Measurements from ENCODE around the gene BMP7.
"Not testable (repeated sequence)": the region's sequence is repeated elsewhere in the genome, so short reads cannot be mapped to it uniquely, and the experiment has no call there.

Gene BMP7

GRCh38 chr20:57163041-57163440, 103.4 kb downstream of the BMP7 start:
- no peak for DNase-seq

- no peak for DNase-seq
Measured at GRCh38 chr20:57162362-57162652, 104.1 kb downstream of the BMP7 start.

GRCh38 chr20:57161478-57162361, 104.7 kb downstream of the BMP7 start:
- DNase-seq: no peak

- no peak for DNase-seq
Measured at GRCh38 chr20:57160985-57161384, 105.5 kb downstream of the BMP7 start.

GRCh38 chr20:57159945-57160610, 106.4 kb downstream of the BMP7 start:
- DNase-seq: no peak

- DNase-seq: no peak
Measured at GRCh38 chr20:57159193-57159851, 107.1 kb downstream of the BMP7 start.

GRCh38 chr20:57158474-57158873, 108.0 kb downstream of the BMP7 start:
- DNase-seq: no peak

GRCh38 chr20:57157787-57158186, 108.7 kb downstream of the BMP7 start:
- DNase-seq: not testable (repeated sequence)

- DNase-seq: no peak
Measured at GRCh38 chr20:57157106-57157691, 109.2 kb downstream of the BMP7 start.

GRCh38 chr20:57156011-57156729, 110.3 kb downstream of the BMP7 start:
- DNase-seq: no peak

- DNase-seq: no peak
Measured at GRCh38 chr20:57155415-57155814, 111.0 kb downstream of the BMP7 start.

- DNase-seq: no peak
Measured at GRCh38 chr20:57153238-57153905, 113.1 kb downstream of the BMP7 start.

GRCh38 chr20:57152557-57152956, 113.9 kb downstream of the BMP7 start:
- no peak for DNase-seq

GRCh38 chr20:57150559-57150958, 115.9 kb downstream of the BMP7 start:
- DNase-seq: no peak

GRCh38 chr20:57148263-57148662, 118.2 kb downstream of the BMP7 start:
- DNase-seq: no peak

- no peak for DNase-seq
Measured at GRCh38 chr20:57147185-57147584, 119.3 kb downstream of the BMP7 start.

GRCh38 chr20:57146155-57146554, 120.3 kb downstream of the BMP7 start:
- no peak for DNase-seq

GRCh38 chr20:57145089-57145631, 121.3 kb downstream of the BMP7 start:
- no peak for DNase-seq

- no peak for DNase-seq
Measured at GRCh38 chr20:57143173-57143572, 123.3 kb downstream of the BMP7 start.

GRCh38 chr20:57142667-57143066, 123.8 kb downstream of the BMP7 start:
- DNase-seq: no peak

- no peak for DNase-seq
Measured at GRCh38 chr20:57141492-57141891, 124.9 kb downstream of the BMP7 start.

GRCh38 chr20:57140416-57140965, 126.0 kb downstream of the BMP7 start:
- DNase-seq: no peak

All from SHP77 (cell line).